GM12878 (cell line): Measurements from ENCODE around the gene AP3M1.

Source experiments
- KDM1A ChIP-seq: fragments of 200-600 bp; sonication (generic); IDR thresholded peaks from 2 replicates; pipeline ENCODE4 v1.6.1; 2016; ENCODE audit warnings: borderline replicate concordance
- RAD21 ChIP-seq: IDR thresholded peaks from 2 replicates; pipeline ENCODE4 v1.6.1; 2011; ENCODE audit warnings: mild to moderate bottlenecking, low read depth, low read length, moderate library complexity; ENCODE audit not compliant: insufficient read depth
- SREBF1 ChIP-seq: IDR thresholded peaks from 2 replicates; pipeline ENCODE4 v1.6.1; 2012; ENCODE audit warnings: mild to moderate bottlenecking, low read length
- TAF1 ChIP-seq: IDR thresholded peaks from 2 replicates; pipeline ENCODE4 v1.6.1; 2011; ENCODE audit warnings: mild to moderate bottlenecking, low read depth, low read length, borderline replicate concordance
- USF2 ChIP-seq: IDR thresholded peaks from 2 replicates; pipeline ENCODE4 v1.6.1; 2011; ENCODE audit warnings: low read depth, low read length, improper control_type of control experiment, borderline replicate concordance
- TF ChIP-seq, protein P1 (sequence below), 3 experiments: IDR thresholded peaks in 2 of 3; conservative IDR thresholded peaks in 1 of 3; 2 replicates each; pipeline ENCODE4 v1.5.1; 2011; ENCODE audit warnings: low read depth in 3 of 3, low read length in 3 of 3, mild to moderate bottlenecking in 3 of 3, control low read depth in 2 of 3, moderate library complexity in 2 of 3, inconsistent platforms in 1 of 3, mixed read lengths in 1 of 3; ENCODE audit not compliant: control insufficient read depth in 2 of 3, insufficient read depth in 1 of 3; ENCODE audit errors: extremely low read depth in 1 of 3

DNA sequence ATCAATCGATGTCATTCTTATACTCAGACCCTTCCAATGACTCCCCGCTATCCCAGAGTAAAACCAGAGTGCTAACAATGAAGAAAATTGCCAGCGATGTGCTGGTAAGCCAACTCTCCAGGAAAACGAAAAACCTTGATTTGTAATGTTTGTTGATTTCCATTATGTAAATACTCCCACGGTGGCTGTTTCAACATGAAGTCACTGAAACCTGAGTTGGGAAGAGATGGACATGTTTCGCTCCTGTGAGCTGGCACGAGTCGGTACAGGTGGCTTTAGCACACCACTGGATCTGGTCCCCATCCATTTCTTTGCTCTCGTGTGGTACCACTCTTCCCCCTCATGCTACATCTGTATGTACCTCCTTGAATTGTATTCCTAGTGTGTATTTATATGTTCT lies 52.9 kb downstream of the AP3M1 start:
- TF ChIP-seq, protein P1, sequence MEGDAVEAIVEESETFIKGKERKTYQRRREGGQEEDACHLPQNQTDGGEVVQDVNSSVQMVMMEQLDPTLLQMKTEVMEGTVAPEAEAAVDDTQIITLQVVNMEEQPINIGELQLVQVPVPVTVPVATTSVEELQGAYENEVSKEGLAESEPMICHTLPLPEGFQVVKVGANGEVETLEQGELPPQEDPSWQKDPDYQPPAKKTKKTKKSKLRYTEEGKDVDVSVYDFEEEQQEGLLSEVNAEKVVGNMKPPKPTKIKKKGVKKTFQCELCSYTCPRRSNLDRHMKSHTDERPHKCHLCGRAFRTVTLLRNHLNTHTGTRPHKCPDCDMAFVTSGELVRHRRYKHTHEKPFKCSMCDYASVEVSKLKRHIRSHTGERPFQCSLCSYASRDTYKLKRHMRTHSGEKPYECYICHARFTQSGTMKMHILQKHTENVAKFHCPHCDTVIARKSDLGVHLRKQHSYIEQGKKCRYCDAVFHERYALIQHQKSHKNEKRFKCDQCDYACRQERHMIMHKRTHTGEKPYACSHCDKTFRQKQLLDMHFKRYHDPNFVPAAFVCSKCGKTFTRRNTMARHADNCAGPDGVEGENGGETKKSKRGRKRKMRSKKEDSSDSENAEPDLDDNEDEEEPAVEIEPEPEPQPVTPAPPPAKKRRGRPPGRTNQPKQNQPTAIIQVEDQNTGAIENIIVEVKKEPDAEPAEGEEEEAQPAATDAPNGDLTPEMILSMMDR (IDR thresholded peaks at IDR 0.05 in 2 of 3, conservative IDR thresholded peaks at IDR 0.05 in 1 of 3; ENCODE audit: control insufficient read depth in 2 of 3, extremely low read depth in 1 of 3, insufficient read depth in 1 of 3, low read depth in 3 of 3, low read length in 3 of 3) = no peak
- no peak for TF ChIP-seq USF2
- TF ChIP-seq TAF1 = no peak
- no peak for TF ChIP-seq KDM1A
- no peak for TF ChIP-seq RAD21
- TF ChIP-seq SREBF1 = no peak
